Activated T-cell treated with anti-CD3 and anti-CD28 coated beads for 48 hours (primary cell): ENCODE results near the gene SCN4A.
"Not testable (repeated sequence)": the region's sequence is repeated elsewhere in the genome, so short reads cannot be mapped to it uniquely, and the experiment has no call there.

Experiments
- DNase-seq: peaks from one replicate; pipeline ENCODE4 v3.0.0-alpha.2; 2020; ENCODE audit warnings: low read depth

SCN4A gene

DNA sequence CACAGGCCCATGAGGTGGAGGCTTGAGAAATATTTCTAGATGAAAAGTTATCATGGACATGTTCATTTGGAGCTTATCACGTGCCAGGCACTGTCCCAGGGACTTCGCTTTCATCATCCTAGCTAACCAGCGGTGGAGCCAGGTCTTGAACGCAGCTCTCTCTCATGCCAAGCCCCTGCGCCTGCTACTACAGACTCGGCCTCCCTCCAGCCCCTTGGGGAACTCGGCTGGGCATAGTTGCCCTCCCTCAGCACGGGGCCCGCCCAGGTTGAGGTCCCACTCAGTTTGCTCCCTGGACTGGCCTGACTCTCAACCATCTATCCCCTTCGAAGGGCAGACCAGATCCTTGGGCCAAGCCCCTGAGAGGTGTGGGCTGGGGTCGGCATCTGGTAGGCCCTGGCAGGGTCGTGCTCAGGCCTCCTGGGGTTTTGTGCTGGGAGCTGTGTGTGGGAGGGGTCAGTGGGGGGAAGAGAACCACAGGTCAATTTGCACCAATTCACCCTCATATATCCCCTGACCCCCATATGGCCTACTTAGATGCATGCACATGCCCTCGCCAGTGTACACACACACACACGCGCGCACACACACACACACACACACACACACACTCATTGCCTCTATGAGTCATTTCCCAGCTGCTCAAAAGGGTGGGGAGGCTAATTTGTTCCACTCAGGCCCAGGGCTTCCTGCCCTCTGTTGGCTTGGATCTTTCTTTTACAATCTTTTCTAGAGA lies 12.1 kb upstream of the SCN4A start:
- no peak for DNase-seq

GRCh38 chr17:63984236-63984635 lies 11.5 kb upstream of the SCN4A start:
- no peak for DNase-seq

DNA sequence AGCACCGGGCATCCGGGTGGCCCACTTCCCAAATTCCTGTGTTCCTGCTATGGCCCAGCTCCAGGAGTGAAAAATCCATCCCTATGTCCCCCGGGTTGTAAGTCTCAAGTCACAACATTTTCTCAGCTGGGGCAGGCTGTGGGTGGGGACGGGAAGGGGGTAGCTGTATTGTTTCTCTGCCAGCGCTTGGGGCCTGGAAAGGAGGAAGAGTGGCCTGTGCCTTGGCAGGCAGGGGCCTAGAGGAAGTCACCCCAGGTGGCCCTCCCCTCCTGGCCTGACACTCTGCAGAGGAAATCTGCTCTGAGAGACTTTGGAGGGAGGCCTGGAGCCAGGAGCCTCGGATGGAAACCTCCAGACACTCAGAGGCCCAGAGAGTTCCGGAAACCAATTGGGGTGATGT lies 10.6 kb upstream of the SCN4A start:
- DNase-seq = no peak

DNA sequence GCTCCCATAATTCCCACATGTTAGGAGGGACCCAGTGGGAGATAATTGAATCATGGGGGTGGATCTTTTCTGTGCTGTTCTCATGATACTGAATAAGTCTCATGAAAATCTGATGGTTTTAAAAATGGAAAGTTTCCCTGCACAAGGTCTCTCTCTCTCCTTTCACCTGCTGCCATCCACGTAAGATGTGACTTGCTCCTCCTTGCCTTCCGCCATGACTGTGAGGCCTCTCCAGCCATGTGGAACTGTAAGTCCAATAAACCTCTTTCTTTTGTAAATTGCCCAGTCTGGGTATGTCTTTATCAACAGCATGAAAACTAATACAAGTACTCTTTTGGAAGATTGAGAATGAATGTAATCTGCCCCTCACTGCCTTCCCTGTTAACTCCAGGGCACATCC lies 9.9 kb upstream of the SCN4A start:
- not testable (repeated sequence) for DNase-seq

DNA sequence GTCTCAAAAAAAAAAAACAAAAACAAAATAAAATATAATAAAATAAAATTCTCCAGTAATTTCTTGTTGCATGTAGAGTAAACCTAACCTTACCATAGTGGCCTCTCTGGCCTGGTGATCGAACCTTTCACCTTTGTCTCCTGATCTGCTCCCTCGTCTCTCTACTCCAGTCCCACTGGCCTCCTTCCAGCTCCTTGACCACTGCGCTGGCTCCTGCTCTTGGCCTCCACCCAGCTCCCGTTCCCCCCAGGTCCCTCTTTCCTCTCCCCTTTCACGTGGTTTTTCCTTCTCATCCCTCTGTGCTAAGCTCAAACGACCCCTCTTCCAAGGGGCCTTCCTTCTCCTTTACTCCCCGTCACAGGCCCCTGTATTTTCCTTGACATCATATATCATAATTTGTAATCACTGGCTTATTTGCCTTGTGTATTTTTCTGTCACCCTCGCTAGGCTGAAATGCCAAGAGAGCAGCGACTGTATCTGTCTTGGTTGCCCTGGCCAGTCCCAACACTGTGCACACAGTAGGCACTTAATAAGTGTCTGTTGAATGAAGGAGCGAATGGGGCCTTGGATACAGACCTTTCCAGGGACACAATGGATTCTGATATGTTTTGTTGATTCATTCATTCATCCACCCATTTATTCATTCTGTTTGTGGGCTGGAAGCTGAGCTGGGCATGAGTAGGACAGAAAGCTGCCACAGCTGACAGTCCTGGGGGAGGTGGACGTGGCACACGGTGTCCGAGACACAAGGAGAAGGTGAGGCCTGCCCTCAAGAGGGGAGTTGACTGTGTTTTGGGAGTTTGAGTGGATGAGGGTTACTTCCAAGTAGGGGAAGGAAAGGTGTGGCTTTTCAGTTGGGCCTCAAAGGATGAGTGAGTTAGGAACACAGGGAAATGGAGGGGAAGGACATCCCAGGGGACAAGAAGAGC lies 5.8 kb upstream of the SCN4A start:
- no peak for DNase-seq

DNA sequence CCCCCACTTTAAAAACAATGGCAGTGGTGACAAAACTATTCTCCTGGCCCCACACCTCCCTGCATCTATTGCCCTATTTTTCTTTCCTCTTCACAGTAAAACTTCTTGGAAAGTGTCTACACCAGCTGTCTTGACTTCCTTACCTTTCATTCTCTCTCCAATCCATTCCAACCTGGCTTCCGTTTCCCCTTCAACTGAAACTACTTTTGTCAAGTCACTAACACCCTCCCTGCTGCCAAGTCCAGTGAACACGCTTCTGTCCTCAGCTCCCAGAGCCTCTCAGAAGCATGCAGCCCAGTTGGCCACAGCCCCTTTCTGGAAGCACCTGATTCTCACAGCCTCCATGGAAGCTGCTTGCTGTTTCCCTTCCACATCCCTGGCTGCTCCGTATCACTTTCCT lies 4.0 kb upstream of the SCN4A start:
- DNase-seq = no peak

GRCh38 chr17:63975541-63976092 lies 2.9 kb upstream of the SCN4A start:
- DNase-seq = no peak

DNA sequence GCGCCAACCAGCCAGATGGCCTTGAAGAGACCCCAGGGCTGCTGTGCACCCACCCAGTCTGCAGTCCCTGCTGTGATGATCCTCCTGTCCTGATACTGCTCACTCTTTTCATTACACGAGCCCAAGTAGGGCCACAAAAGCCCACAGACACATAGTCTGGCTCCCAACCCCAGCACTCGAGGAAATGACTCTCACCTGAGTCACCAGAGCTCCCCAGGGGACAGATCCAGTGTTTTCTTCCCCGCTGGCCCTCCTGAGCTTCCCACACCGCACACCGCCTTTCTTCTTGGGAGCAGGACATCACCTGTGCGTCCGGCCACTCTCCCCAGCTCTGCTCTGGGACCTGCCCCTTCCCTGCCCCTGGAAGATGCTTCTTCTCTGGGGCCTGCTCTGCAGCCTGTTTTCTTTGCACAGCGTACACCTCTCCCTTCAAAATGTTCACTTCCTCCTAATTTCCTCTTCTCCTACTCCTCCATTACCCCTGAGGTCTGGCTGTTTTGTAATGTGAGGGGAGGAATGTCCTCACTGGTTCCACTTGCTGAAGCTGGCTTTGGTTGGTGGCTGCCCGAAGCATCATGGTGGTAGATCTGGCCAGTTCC lies 2.0 kb upstream of the SCN4A start:
- no peak for DNase-seq

- no peak for DNase-seq
These were observed 1.3 kb upstream of the SCN4A start for GRCh38 chr17:63973930-63974593.

GRCh38 chr17:63973247-63973646 lies 529 bp upstream of the SCN4A start:
- no peak for DNase-seq

- no peak for DNase-seq
These were observed 3.4 kb downstream of the SCN4A start for GRCh38 chr17:63969278-63969677.

DNA sequence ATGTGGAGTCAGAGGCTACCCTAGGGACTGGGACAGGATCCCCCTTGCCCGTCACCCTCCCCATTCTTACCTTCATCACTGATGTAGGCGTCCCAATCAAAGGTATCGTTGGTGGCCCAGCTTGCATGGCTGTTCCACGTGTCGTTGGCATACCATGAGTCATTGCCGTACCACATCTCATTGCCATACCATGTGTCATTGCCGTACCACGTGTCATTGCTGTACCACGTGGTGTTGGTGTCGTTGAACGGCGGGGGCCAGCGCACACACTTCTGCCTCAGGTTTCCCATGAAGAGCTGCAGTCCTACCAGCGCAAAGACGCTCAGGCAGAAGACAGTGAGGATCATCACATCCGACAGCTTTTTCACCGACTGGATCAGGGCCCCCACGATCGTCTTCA lies 4.8 kb downstream of the SCN4A start:
- no peak for DNase-seq

DNA sequence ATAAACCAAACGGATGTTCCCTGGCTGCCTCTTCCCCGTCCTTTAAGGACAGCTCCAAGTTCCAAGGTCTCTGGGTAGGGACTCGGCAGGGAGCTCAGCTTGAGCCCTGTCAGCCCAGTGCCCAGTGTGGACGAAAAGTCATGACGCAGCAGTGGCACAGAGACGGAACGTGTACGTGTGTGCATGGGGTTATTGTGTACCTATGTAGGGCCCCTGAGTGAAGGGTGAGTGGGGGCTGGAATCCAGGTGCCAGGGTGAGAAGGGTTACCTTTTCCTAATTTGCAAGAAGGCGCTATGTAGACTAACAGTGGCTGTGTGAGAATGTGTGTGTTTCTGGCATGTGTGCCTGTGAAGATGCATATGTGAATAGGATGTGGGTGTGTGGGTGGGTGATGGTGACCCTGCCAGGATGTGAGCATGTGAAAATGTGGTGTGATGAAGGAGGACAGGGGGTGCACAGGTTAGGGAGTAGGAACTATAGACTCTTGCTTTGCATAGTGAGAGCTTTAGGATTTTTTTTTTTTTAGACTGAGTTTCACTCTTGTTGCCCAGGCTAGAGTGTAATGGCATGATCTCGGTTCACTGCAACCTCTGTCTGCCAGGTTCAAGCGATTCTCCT lies 6.0 kb downstream of the SCN4A start:
- no peak for DNase-seq

DNA sequence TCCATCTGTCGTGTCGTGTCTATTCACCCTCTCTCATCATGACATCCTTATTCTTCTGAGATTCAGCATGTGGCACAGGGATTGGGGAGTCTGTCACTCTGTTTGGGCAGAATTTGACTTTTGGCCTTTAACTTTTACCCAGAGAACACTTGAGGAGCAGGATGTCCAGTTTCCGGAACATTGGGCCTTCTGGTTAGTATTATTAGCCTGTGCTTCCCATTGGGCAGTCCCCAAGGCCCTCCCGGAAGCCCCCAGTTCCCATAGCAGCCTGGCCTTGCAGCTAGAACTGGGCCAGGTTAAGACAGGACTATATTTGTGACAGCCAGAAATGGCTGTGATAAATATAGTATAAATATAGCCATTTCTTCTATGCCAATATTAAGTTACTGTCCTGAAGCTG lies 9.6 kb downstream of the SCN4A start:
- DNase-seq = no peak

- DNase-seq = no peak
These were observed 10.4 kb downstream of the SCN4A start for GRCh38 chr17:63962298-63962744.

- peak; percentile 43 for DNase-seq
These were observed 11.1 kb downstream of the SCN4A start for GRCh38 chr17:63961355-63962212.

- DNase-seq = no peak
These were observed 12.3 kb downstream of the SCN4A start for GRCh38 chr17:63960430-63960829.

- no peak for DNase-seq
These were observed 12.7 kb downstream of the SCN4A start for GRCh38 chr17:63960006-63960405.

- no peak for DNase-seq
These were observed 16.3 kb downstream of the SCN4A start for GRCh38 chr17:63956296-63956920.

DNA sequence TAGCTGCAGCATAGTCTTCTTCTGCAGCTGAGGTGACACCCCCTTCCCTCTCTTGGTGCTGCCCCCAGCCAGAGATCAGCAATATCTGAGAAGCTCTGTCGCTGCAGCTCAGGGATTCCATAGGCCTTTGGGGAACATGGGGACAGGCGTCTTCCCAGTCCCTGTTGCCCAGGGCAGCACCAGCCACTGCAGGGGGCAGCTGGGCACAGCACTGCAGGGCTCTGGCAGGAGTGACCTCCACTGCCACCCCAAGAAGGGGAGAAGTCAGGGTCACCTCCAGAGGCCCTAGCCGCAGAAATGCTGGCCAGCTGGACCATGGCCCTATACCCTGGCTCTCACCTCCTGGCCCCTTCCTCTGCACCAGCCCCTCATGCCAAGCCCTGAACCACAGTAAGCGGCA lies 16.9 kb downstream of the SCN4A start:
- no peak for DNase-seq
